GM19324 (cell line): ENCODE measurements around the gene PRG3.

ENCODE experiments used
- ATAC-seq: cut with Tn5 transposase; IDR thresholded peaks from one replicate; pipeline ENCODE4 v1.9.1; 2021; ENCODE audit warnings: mild to moderate bottlenecking, moderate library complexity; ENCODE audit not compliant: unreplicated experiment, low FRiP score

PRG3 gene

GRCh38 chr11:57380975-57381374 is at the start of gene PRG3:
Gene PRG3 (minus strand): TSS chr11:57381150. CDS start chr11:57380708, 442 bp downstream.
- no peak for ATAC-seq

- no peak for ATAC-seq
Measured at GRCh38 chr11:57429946-57430345, 49.0 kb upstream of the PRG3 start.

GRCh38 chr11:57428643-57429042 is 47.7 kb upstream of the PRG3 start:
- ATAC-seq, result no peak

- no peak for ATAC-seq
Measured at GRCh38 chr11:57427727-57428082, 46.8 kb upstream of the PRG3 start.

- ATAC-seq, result peak; percentile 73
Measured at GRCh38 chr11:57426929-57427726, 46.2 kb upstream of the PRG3 start, which contains the start of gene SLC43A3. Gene SLC43A3 (minus strand): TSS chr11:57427121. CDS start chr11:57426172, 949 bp downstream.

GRCh38 chr11:57426439-57426928 is 45.5 kb upstream of the PRG3 start:
- ATAC-seq, result no peak

GRCh38 chr11:57425565-57426438 is 44.9 kb upstream of the PRG3 start:
- ATAC-seq, result no peak

- ATAC-seq, result peak; percentile 68
Measured at GRCh38 chr11:57424792-57425564, 44.0 kb upstream of the PRG3 start.

- ATAC-seq, result no peak
Measured at GRCh38 chr11:57424137-57424791, 43.3 kb upstream of the PRG3 start.

- ATAC-seq, result no peak
Measured at GRCh38 chr11:57422669-57423068, 41.7 kb upstream of the PRG3 start.

GRCh38 chr11:57421805-57422204 is 40.9 kb upstream of the PRG3 start:
- no peak for ATAC-seq

- ATAC-seq, result no peak
Measured at GRCh38 chr11:57421066-57421465, 40.1 kb upstream of the PRG3 start.

GRCh38 chr11:57419146-57419545 is 38.2 kb upstream of the PRG3 start:
- ATAC-seq, result no peak

- ATAC-seq, result no peak
Measured at GRCh38 chr11:57418131-57418530, 37.2 kb upstream of the PRG3 start.

- no peak for ATAC-seq
Measured at GRCh38 chr11:57417056-57417455, 36.1 kb upstream of the PRG3 start.

- no peak for ATAC-seq
Measured at GRCh38 chr11:57416436-57416835, 35.5 kb upstream of the PRG3 start.

GRCh38 chr11:57414612-57415212 is 33.8 kb upstream of the PRG3 start:
- no peak for ATAC-seq

- ATAC-seq, result no peak
Measured at GRCh38 chr11:57413681-57414080, 32.7 kb upstream of the PRG3 start.

GRCh38 chr11:57410287-57410686 is 29.3 kb upstream of the PRG3 start:
- ATAC-seq, result no peak
